Peyer's patch (tissue), 4 donors: ENCODE data around the gene IFITM1. TPM values are rescaled to one million over a fixed set of nuclear protein-coding genes. Genes with fewer than 3 reads are reported as not detected.
"Not testable (repeated sequence)": the region's sequence is repeated elsewhere in the genome, so short reads cannot be mapped to it uniquely, and the experiment has no call there.

Experiments used
- DNase-seq, 3 donors: peaks; one replicate each; pipeline ENCODE4 v3.0.0-alpha.2; 2017 to 2019
- H3K27ac ChIP-seq, 4 donors: fragments of 200-600 bp; sonication (generic); one replicate each; pipeline ENCODE4 v1.5.1; 2016 to 2019
- H3K27me3 ChIP-seq, 2 donors: fragments of 200-600 bp; sonication (generic); one replicate each; pipeline ENCODE4 v1.5.1; 2019
- H3K36me3 ChIP-seq, 3 donors: fragments of 200-600 bp; sonication (generic); one replicate each; pipeline ENCODE4 v1.5.1; 2016 to 2019
- H3K4me1 ChIP-seq, 4 donors: fragments of 200-600 bp; sonication (generic); one replicate each; pipeline ENCODE4 v1.5.1; 2016 to 2019
- H3K4me3 ChIP-seq, 4 donors: fragments of 200-600 bp; sonication (generic); 1 replicate in 3 of 4; 2 replicates in 1 of 4; pipeline ENCODE4 v1.5.1; 2016 to 2019; ENCODE audit warnings: mild to moderate bottlenecking in 1 of 4
- H3K9me3 ChIP-seq, 4 donors: fragments of 200-600 bp; sonication (generic); one replicate each; pipeline ENCODE4 v1.5.1; 2016 to 2019; ENCODE audit warnings: mild to moderate bottlenecking in 1 of 4
- POLR2A ChIP-seq, 2 donors: fragments of 450-650 bp; IDR thresholded peaks; one replicate each; pipeline ENCODE4 v1.5.1; 2017; ENCODE audit warnings: antibody characterized with exemption in 2 of 2, mild to moderate bottlenecking in 2 of 2, moderate library complexity in 2 of 2
- total RNA-seq, 4 donors: library from RNA; depleted of rRNA; stranded (reverse); fragments of >200 nt; gene quantifications; one replicate each; pipeline ENCODE4 v1.1.0, GENCODE V29; 2016
- TF ChIP-seq, protein P1 (sequence below), 6 experiments: fragments of 450-650 bp in 4 of 6; fragments of 200-600 bp in 2 of 6; sonication (generic) in 1 of 6; IDR thresholded peaks; one replicate each; pipeline ENCODE4 v1.5.1; 2017 to 2019; ENCODE audit warnings: antibody characterized with exemption in 6 of 6, mild to moderate bottlenecking in 3 of 6, moderate library complexity in 1 of 6

Gene IFITM1
- 100 to 1,000 TPM in 2 of 4 donors, 10 to 100 TPM in 2; 45.9 to 141 (median 89.6) TPM for total RNA-seq

DNA sequence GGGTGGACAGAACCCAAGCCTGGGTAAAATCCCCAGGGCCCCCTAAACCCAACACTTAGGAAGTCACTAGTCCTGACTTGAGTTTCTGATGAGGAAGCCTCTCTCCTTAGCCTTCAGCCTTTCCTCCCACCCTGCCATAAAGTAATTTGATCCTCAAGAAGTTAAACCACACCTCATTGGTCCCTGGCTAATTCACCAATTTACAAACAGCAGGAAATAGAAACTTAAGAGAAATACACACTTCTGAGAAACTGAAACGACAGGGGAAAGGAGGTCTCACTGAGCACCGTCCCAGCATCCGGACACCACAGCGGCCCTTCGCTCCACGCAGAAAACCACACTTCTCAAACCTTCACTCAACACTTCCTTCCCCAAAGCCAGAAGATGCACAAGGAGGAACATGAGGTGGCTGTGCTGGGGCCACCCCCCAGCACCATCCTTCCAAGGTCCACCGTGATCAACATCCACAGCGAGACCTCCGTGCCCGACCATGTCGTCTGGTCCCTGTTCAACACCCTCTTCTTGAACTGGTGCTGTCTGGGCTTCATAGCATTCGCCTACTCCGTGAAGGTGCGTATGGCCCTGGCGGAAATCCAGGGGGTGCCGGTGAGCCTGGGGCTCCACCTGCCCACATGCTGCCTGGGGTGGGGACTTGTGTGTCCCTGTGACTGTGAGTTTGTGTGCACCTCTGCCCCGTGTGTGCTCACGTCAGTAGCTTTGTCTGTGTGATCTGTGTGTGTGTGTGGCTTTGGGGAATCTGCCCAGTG, at the start of gene IFITM1:
TSS of gene IFITM1 (plus strand) at position 254 of the 767 bp plus-strand sequence. CDS start at position 385, 131 bp downstream.
- peak within 1 kb of the TSS; percentile 83 to 94 (median 90) for H3K27ac ChIP-seq
- H3K36me3 ChIP-seq: no peaks in the 10 kb centered on the region
- no peaks in the 10 kb centered on the region for H3K9me3 ChIP-seq
- H3K4me3 ChIP-seq: peak within 1 kb of the TSS; percentile 43 to 66 (median 54)
- H3K4me1 ChIP-seq: peaks cover 0 to 56% (median 21%) of the 10 kb centered on the region in 4 donors
- peak; percentile 69 to 72 for TF ChIP-seq POLR2A (IDR thresholded peaks at IDR 0.05)
- TF ChIP-seq, protein P1, sequence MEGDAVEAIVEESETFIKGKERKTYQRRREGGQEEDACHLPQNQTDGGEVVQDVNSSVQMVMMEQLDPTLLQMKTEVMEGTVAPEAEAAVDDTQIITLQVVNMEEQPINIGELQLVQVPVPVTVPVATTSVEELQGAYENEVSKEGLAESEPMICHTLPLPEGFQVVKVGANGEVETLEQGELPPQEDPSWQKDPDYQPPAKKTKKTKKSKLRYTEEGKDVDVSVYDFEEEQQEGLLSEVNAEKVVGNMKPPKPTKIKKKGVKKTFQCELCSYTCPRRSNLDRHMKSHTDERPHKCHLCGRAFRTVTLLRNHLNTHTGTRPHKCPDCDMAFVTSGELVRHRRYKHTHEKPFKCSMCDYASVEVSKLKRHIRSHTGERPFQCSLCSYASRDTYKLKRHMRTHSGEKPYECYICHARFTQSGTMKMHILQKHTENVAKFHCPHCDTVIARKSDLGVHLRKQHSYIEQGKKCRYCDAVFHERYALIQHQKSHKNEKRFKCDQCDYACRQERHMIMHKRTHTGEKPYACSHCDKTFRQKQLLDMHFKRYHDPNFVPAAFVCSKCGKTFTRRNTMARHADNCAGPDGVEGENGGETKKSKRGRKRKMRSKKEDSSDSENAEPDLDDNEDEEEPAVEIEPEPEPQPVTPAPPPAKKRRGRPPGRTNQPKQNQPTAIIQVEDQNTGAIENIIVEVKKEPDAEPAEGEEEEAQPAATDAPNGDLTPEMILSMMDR (IDR thresholded peaks at IDR 0.05): no peak
- DNase-seq: peak; percentile 69 to 88 (median 80)
- no peaks in the 10 kb centered on the region for H3K27me3 ChIP-seq

DNA sequence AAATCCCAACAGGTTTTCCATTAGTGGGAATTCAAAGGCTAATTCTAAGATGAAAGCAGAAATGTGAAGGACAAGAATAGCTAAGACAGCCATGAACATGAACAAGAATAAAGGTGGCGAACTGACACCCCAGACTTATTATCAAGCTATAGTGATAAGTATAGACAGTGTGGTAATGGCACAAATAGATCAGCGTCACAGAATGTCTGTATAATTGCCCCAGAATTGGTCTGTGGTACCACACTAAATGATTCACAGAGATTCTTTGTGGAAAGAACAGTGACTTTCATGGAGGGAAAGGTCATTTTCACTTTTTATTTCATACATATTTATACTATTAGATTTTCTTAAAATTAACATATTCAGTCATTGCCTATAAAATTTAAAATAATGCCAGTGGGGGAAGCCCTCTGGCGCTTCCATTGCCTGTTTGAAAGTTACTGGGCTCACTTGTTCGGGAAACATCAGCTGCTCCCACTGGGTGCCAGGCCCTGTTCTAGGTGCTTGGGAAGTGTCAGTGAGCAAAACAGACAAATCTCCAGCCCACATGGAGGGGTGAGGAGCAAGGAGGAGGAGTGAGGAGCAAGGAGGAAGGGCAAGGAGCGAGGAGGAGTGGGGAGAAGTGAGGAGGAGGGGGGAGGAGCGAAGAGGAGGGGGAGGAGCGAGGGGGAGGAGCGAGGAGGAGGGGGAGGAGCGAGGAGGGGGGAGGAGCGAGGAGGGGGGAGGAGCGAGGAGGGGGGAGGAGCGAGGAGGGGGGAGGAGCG, 47.0 kb upstream of the IFITM1 start:
- Histone ChIP-seq H3K36me3 (no peaks in the 10 kb centered on the region), H3K9me3 (no peaks in the 10 kb centered on the region), H3K4me1 (peaks cover 6 to 22% (median 8%) of the 10 kb centered on the region in 4 donors), H3K27me3 (no peaks in the 10 kb centered on the region), H3K27ac (peak overlapping the region in 1 of 4 donors; percentile 68), H3K4me3 (no peak overlapping the region)
- TF ChIP-seq, protein P1 (IDR thresholded peaks at IDR 0.05): no peak
- no peak for TF ChIP-seq POLR2A (IDR thresholded peaks at IDR 0.05)
- peak in 2 of 3 donors; percentile 58 to 69 for DNase-seq

DNA sequence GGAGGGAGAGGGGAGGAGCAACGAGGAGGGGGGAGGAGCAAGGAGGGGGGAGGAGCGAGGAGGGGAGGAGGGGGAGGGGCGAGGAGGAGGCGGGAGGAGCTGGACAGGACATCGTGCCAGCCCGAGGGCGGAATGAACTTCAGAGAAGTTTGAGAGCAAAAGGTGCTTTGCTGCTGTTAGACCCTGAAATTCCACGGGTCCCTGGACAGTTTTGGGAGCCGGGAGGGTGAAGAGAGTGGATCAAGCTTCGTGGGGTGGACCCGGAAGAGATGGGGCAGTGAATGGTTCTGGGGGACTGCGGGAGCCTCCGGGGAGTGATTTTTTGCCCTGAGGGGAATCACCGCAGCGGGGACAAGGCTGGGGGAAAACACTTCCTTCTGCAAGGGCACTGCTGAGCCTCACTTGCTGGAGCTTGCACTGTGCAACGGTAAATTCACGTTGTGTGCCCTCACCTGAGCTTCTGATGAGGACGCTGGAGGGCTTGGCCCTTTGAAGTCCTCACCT, 46.3 kb upstream of the IFITM1 start:
- H3K9me3 ChIP-seq: no peaks in the 10 kb centered on the region
- no peaks in the 10 kb centered on the region for H3K36me3 ChIP-seq
- peaks cover 6 to 23% (median 8%) of the 10 kb centered on the region in 4 donors for H3K4me1 ChIP-seq
- H3K27me3 ChIP-seq: no peaks in the 10 kb centered on the region
- H3K4me3 ChIP-seq: peak overlapping the region; percentile 41 to 64 (median 58)
- TF ChIP-seq POLR2A (IDR thresholded peaks at IDR 0.05): peak in 1 of 2 donors; percentile 75
- TF ChIP-seq, protein P1 (IDR thresholded peaks at IDR 0.05): no peak
- peak; percentile 77 to 90 (median 82) for DNase-seq
- peak overlapping the region; percentile 93 to 97 (median 94) for H3K27ac ChIP-seq

DNA sequence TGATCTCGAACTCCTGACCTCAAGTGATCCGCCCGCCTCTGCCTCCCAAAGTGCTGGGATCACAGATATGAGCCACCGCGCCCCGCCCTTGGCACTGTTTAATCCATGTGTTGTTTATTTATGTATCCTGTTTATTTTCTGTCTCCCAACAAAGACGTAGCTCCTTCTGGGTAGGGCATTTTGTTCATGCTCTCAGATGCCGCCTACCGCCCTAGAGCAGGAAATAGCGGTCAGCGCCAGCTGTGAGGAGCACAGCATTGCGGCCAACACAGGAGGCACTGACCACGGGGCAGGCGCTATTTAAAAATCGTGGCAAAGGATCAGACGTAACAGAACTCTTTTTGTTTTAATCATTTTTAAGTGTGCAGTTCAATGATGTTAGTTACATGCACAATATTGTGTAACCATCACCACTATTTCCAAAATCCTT, 45.1 kb upstream of the IFITM1 start:
- TF ChIP-seq POLR2A (IDR thresholded peaks at IDR 0.05): peak in 1 of 2 donors; percentile 49
- TF ChIP-seq, protein P1 (IDR thresholded peaks at IDR 0.05): peak in 3 of 6 experiments; percentile 20 to 43 (median 34)
- not testable (repeated sequence) for H3K9me3 ChIP-seq, H3K27me3 ChIP-seq, H3K36me3 ChIP-seq
- peak overlapping the region; percentile 93 to 97 (median 94) for H3K27ac ChIP-seq
- DNase-seq: peak; percentile 78 to 94 (median 88)
- peak overlapping the region; percentile 41 to 64 (median 58) for H3K4me3 ChIP-seq
- peaks cover 6 to 27% (median 8%) of the 10 kb centered on the region in 4 donors for H3K4me1 ChIP-seq

DNA sequence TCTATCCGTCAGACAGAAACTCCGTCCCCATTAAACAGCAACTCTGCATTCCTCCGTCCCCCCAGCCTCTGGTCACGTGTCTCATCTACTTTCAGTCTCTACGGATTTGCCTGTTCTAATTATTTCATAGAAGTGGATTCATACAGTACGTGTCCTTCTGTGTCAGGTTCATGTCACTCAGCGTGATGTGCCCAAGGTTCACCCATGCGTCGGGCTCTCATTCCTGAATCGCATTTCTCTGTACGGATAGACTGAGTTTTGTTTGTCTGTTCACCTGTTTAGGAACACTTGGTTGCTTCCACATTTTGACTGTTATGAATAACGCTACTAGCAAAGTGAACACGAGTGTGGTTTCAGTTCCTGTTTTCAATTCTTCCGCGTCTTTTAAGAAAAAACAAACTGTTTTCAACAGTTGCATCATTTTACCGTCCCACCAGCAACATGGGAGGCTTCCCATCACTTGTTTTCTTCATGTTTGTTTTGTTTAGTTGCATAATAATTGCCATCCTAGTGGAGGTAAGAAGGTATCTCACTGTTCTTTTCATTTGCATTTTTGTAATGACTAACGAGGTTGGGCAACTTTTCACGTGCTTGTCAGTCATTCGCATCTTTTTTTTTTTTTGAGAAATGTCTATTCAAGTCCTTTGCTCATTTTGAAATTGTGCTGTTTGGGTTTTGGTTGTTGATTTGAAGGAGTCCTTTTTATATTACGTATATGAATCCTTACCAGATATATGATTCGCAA, 44.5 kb upstream of the IFITM1 start:
- peaks cover 6 to 27% (median 8%) of the 10 kb centered on the region in 4 donors for H3K4me1 ChIP-seq
- peak overlapping the region; percentile 93 to 97 (median 94) for H3K27ac ChIP-seq
- H3K4me3 ChIP-seq: peak overlapping the region; percentile 23 to 64 (median 48)
- H3K36me3 ChIP-seq: no peaks in the 10 kb centered on the region
- TF ChIP-seq, protein P1 (IDR thresholded peaks at IDR 0.05): peak; percentile 6 to 72 (median 50)
- no peak for TF ChIP-seq POLR2A (IDR thresholded peaks at IDR 0.05)
- no peaks in the 10 kb centered on the region for H3K27me3 ChIP-seq
- no peaks in the 10 kb centered on the region for H3K9me3 ChIP-seq
- DNase-seq: peak; percentile 53 to 82 (median 73)
